Neural progenitor cell (in vitro differentiated cells): ENCODE measurements around the gene MEP1A.

ENCODE experiments used
- EZH2 ChIP-seq: fragments of 200-600 bp; sonication (generic); IDR thresholded peaks from 2 replicates; pipeline ENCODE4 v1.6.1; 2017; ENCODE audit warnings: antibody characterized with exemption, mild to moderate bottlenecking, moderate library complexity
- EZH2phosphoT487 ChIP-seq: fragments of 200-600 bp; sonication (generic); IDR thresholded peaks from 2 replicates; pipeline ENCODE4 v1.6.1; 2017; ENCODE audit warnings: antibody characterized with exemption
- TF ChIP-seq, protein P1 (sequence below): fragments of 200-600 bp; sonication (generic); IDR thresholded peaks from 2 replicates; pipeline ENCODE4 v1.5.1; 2017; ENCODE audit warnings: antibody characterized with exemption, mild to moderate bottlenecking

DNA sequence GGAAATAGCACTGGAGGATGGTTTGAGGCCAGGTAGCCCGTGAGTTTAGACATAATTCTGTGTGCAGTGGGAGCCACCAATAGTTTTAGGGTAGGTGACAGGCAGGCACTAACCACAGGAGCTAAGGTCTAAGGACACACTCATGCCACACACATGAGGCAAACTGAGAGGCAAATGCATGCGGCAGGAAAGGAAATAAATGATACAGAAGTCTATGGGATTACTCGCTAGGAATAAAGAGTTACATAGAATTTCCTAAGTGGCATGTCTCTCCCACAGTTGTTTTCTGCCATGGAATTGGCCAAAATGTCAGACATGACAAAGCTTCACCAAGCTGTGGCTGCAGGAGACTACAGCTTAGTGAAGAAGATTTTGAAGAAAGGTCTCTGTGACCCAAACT, 41.5 kb upstream of the MEP1A start:
- TF ChIP-seq EZH2: no peak
- TF ChIP-seq, protein P1, sequence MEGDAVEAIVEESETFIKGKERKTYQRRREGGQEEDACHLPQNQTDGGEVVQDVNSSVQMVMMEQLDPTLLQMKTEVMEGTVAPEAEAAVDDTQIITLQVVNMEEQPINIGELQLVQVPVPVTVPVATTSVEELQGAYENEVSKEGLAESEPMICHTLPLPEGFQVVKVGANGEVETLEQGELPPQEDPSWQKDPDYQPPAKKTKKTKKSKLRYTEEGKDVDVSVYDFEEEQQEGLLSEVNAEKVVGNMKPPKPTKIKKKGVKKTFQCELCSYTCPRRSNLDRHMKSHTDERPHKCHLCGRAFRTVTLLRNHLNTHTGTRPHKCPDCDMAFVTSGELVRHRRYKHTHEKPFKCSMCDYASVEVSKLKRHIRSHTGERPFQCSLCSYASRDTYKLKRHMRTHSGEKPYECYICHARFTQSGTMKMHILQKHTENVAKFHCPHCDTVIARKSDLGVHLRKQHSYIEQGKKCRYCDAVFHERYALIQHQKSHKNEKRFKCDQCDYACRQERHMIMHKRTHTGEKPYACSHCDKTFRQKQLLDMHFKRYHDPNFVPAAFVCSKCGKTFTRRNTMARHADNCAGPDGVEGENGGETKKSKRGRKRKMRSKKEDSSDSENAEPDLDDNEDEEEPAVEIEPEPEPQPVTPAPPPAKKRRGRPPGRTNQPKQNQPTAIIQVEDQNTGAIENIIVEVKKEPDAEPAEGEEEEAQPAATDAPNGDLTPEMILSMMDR: no peak
- TF ChIP-seq EZH2phosphoT487: no peak
